Mesendoderm (in vitro differentiated cells): ENCODE measurements around the gene METTL5.
"Not testable (repeated sequence)": the region's sequence is repeated elsewhere in the genome, so short reads cannot be mapped to it uniquely, and the experiment has no call there.

ENCODE experiments used
- DNase-seq: peaks from one replicate; pipeline ENCODE4 v3.0.0; 2013
- H2AK5ac ChIP-seq: 2 replicates; pipeline ENCODE4 v1.6.1; 2013; ENCODE audit warnings: low read length, inconsistent platforms
- H2BK120ac ChIP-seq: 2 replicates; pipeline ENCODE4 v1.6.1; 2013; ENCODE audit warnings: low read depth, mild to moderate bottlenecking, low read length, moderate library complexity, mixed read lengths
- H2BK15ac ChIP-seq: replicated peaks from 2 replicates; pipeline ENCODE4 v1.6.1; 2013; ENCODE audit warnings: low read depth, mild to moderate bottlenecking, moderate library complexity
- H2BK5ac ChIP-seq: 2 replicates; pipeline ENCODE4 v1.6.1; 2013; ENCODE audit warnings: low read length, inconsistent platforms
- H3K18ac ChIP-seq: 2 replicates; pipeline ENCODE4 v1.6.1; 2013; ENCODE audit warnings: mild to moderate bottlenecking, low read length, mixed read lengths
- H3K23ac ChIP-seq: one replicate; pipeline ENCODE4 v1.6.1; 2013; ENCODE audit warnings: low read length
- H3K27ac ChIP-seq: 2 replicates; pipeline ENCODE4 v1.5.1; 2013; ENCODE audit warnings: low read depth, mild to moderate bottlenecking, inconsistent platforms, low read length, moderate library complexity
- H3K27me3 ChIP-seq: 2 replicates; pipeline ENCODE4 v1.6.1; 2013; ENCODE audit warnings: low read length, control low read depth, mild to moderate bottlenecking, inconsistent platforms; ENCODE audit not compliant: insufficient read depth, poor library complexity
- H3K36me3 ChIP-seq: 2 replicates; pipeline ENCODE4 v1.6.1; 2013; ENCODE audit warnings: low read length, inconsistent platforms; ENCODE audit not compliant: control insufficient read depth, insufficient read depth
- H3K4ac ChIP-seq: one replicate; pipeline ENCODE4 v1.6.1; 2013; ENCODE audit warnings: low read depth, mild to moderate bottlenecking, low read length, moderate library complexity
- H3K4me1 ChIP-seq: 2 replicates; pipeline ENCODE4 v1.6.1; 2013; ENCODE audit warnings: low read depth, low read length, inconsistent platforms; ENCODE audit not compliant: control insufficient read depth
- H3K4me2 ChIP-seq: 2 replicates; pipeline ENCODE4 v1.6.1; 2013; ENCODE audit warnings: low read length
- H3K4me3 ChIP-seq: 2 replicates; pipeline ENCODE4 v1.5.1; 2013; ENCODE audit warnings: mild to moderate bottlenecking, low read length
- H3K56ac ChIP-seq: one replicate; pipeline ENCODE4 v1.6.1; 2013; ENCODE audit warnings: low read length
- H3K79me1 ChIP-seq: 2 replicates; pipeline ENCODE4 v1.6.1; 2013; ENCODE audit warnings: low read length, inconsistent platforms
- H3K79me2 ChIP-seq: 2 replicates; pipeline ENCODE4 v1.6.1; 2013; ENCODE audit warnings: mild to moderate bottlenecking, low read length; ENCODE audit not compliant: control insufficient read depth, insufficient read depth
- H3K9ac ChIP-seq: 2 replicates; pipeline ENCODE4 v1.6.1; 2013; ENCODE audit warnings: low read length, inconsistent platforms
- H4K5ac ChIP-seq: one replicate; pipeline ENCODE4 v1.6.1; 2013; ENCODE audit warnings: low read length
- H4K8ac ChIP-seq: one replicate; pipeline ENCODE4 v1.6.1; 2013; ENCODE audit warnings: low read depth, mild to moderate bottlenecking, control low read depth, low read length, moderate library complexity
- WGBS: extraction: QIAGEN DNeasy Blood & Tissue Kit; methylation state at CpG from one replicate; pipeline ENCODE4 v1.1.7; 2013; ENCODE audit warnings: low lambda C conversion rate, missing lambda C conversion rate; ENCODE audit not compliant: insufficient coverage; ENCODE audit errors: extremely low coverage; 5-methylcytosine and 5-hydroxymethylcytosine counted together

METTL5 gene

DNA sequence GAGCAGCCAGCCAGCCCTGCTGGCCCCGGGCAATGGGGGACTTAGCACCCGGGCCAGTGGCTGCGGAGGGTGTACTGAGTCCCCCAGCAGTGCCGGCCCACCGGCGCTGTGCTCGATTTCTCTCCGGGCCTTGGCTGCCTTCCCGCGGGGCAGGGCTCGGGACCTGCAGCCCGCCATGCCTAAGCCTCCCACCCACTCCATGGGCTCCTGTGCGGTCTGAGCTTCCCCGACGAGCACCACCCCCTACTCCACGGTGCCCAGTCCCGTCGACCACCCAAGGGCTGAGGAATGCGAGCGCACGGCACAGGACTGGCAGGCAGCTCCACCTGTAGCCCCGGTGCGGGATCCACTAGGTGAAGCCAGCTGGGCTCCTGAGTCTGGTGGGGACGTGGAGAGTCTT, 16.9 kb upstream of the METTL5 start:
- not testable (repeated sequence) for H2AK5ac ChIP-seq, H3K27me3 ChIP-seq, H3K4me2 ChIP-seq, H2BK5ac ChIP-seq, DNase-seq, H3K9ac ChIP-seq, H2BK120ac ChIP-seq, H3K27ac ChIP-seq, H2BK15ac ChIP-seq, H3K4ac ChIP-seq, H3K79me2 ChIP-seq, H3K56ac ChIP-seq, H3K18ac ChIP-seq, H4K8ac ChIP-seq, H3K23ac ChIP-seq, H4K5ac ChIP-seq, H3K79me1 ChIP-seq, H3K4me1 ChIP-seq, H3K36me3 ChIP-seq, H3K4me3 ChIP-seq
- WGBS: no CpG with 5 or more reads among the region's 24 CpGs

DNA sequence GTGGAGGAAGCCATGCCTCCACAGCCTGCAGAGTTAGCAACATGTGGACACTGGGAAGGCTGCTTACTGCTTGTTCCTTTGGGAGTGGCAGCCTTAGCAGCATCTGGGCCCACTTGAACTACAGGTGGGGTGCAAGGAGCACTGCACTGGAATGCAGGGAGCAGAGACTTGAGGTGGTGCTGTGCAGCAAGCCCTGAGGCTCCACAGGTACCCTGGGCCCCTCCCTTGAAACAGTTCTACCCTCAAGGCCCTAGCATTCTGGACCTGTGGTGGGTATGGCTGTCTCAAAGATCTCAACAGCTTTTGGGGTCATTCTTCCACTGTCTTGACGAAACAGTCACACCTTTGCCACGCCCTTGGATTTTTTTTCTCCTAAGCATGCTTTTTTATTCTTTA, 16.0 kb upstream of the METTL5 start:
- Histone ChIP-seq H3K9ac (no peak overlapping the region), H3K4me2 (no peak overlapping the region), H2AK5ac (no peak overlapping the region), H3K79me1 (peaks cover 9% of the 10 kb centered on the region), H3K79me2 (peaks cover 1% of the 10 kb centered on the region), H3K27me3 (no peaks in the 10 kb centered on the region), H2BK5ac (no peak overlapping the region), H3K4me1 (no peaks in the 10 kb centered on the region), H3K27ac (no peak overlapping the region), H3K18ac (no peak overlapping the region), H3K36me3 (no peaks in the 10 kb centered on the region), H4K5ac (no peak overlapping the region), H3K56ac (peak overlapping the region; percentile 15), H3K23ac (no peak overlapping the region), H2BK120ac (no peak overlapping the region), H3K4ac (no peak overlapping the region), H3K4me3 (no peak overlapping the region), H4K8ac (no peak overlapping the region), H2BK15ac (no peak overlapping the region)
- DNase-seq: no peak
- no CpG with 5 or more reads among the region's 2 CpGs for WGBS

DNA sequence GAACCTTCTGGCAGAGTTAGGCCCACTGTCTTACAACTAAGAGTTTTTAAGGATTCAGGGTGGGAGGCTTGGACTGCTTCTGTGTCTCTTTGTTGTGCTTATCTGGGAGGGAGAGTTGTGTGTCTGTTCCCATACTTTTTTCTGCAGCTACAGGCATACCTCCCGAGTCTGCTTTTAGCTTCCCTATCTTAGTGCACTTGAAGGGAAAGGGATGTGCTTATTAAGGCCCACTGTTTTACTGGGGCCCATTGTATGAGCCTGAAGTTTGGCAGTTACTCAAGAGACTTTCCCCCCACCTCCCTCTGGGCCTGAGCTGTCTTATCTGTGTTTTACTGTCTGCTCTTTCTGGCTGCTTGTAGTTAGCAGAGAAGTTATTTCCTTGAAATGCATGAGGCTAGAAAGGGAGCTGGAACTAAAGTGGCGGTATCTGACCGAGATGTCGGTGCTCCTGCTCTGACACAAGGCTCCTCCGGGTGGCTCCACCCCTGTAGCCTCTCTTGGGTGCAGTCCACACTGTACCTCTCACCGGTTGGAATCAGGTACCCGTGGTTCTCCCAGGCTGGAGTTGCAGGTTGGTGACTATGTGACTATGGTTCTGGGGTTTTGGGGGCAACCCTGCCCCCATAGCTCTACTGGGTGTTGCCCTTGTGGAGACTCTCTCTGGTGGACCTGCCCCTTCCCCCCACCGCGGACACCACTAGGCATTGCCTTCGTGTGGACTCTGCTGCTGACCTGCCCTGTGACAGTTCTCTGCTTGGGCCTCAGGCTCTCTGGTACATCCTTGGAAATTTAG, 15.4 kb upstream of the METTL5 start:
- no CpG with 5 or more reads among the region's 10 CpGs for WGBS
- no peaks in the 10 kb centered on the region for H3K27me3 ChIP-seq
- no peak overlapping the region for H2AK5ac ChIP-seq
- no peak overlapping the region for H3K18ac ChIP-seq
- peak overlapping the region; percentile 15 for H3K56ac ChIP-seq
- H3K4me2 ChIP-seq: no peak overlapping the region
- H4K5ac ChIP-seq: no peak overlapping the region
- H3K4ac ChIP-seq: no peak overlapping the region
- no peak overlapping the region for H4K8ac ChIP-seq
- peaks cover 1% of the 10 kb centered on the region for H3K79me2 ChIP-seq
- H3K4me1 ChIP-seq: no peaks in the 10 kb centered on the region
- no peak overlapping the region for H2BK120ac ChIP-seq
- DNase-seq: peak; percentile 35
- no peak overlapping the region for H3K23ac ChIP-seq
- H3K4me3 ChIP-seq: no peak overlapping the region
- no peak overlapping the region for H3K27ac ChIP-seq
- peaks cover 9% of the 10 kb centered on the region for H3K79me1 ChIP-seq
- no peak overlapping the region for H2BK15ac ChIP-seq
- no peaks in the 10 kb centered on the region for H3K36me3 ChIP-seq
- no peak overlapping the region for H2BK5ac ChIP-seq
- H3K9ac ChIP-seq: no peak overlapping the region

DNA sequence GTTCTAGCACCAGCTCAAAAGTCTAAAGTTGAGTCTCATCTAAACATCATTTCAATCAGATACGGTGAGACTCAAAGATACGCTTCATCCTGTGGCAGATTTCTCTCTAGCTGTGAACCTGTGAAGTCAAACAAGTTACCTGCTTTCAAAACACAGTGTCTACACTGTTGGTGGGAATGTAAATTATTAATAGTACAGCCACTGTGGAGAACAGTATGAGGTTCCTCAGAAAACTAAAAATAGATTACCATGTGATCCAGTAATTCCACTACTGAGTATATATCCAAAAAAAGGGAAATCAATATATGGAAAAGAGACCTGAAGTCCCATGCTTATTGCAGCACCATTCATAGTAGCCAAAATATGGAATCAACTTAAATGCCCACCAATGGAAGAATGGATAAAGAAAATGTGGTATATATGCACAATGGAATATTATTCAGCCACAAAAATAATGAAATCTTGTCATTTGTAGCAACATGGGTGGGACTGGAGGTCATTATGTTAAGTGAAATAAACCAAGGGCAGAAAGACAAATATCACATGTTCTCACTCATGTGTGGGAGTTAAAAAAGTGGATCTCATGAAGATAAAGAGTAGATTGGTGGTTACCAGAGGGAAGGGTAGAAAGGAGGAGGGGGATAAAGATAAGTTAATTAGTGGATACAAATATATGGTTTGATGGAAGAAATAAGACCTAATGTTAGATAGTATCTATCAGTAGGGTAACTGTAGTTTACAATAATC, 14.2 kb upstream of the METTL5 start:
- H3K4me1 ChIP-seq: no peaks in the 10 kb centered on the region
- no CpG with 5 or more reads among the region's 2 CpGs for WGBS
- no peak overlapping the region for H3K18ac ChIP-seq
- no peak overlapping the region for H4K8ac ChIP-seq
- H3K56ac ChIP-seq: no peak overlapping the region
- H2BK120ac ChIP-seq: no peak overlapping the region
- H3K79me2 ChIP-seq: peaks cover 1% of the 10 kb centered on the region
- no peak overlapping the region for H2BK15ac ChIP-seq
- no peak overlapping the region for H3K9ac ChIP-seq
- H3K4me2 ChIP-seq: no peak overlapping the region
- H3K27ac ChIP-seq: no peak overlapping the region
- H2BK5ac ChIP-seq: no peak overlapping the region
- no peak overlapping the region for H3K4ac ChIP-seq
- H4K5ac ChIP-seq: no peak overlapping the region
- no peak overlapping the region for H3K4me3 ChIP-seq
- no peaks in the 10 kb centered on the region for H3K36me3 ChIP-seq
- no peak overlapping the region for H3K23ac ChIP-seq
- no peak overlapping the region for H2AK5ac ChIP-seq
- H3K27me3 ChIP-seq: no peaks in the 10 kb centered on the region
- no peak for DNase-seq
- peaks cover 9% of the 10 kb centered on the region for H3K79me1 ChIP-seq

DNA sequence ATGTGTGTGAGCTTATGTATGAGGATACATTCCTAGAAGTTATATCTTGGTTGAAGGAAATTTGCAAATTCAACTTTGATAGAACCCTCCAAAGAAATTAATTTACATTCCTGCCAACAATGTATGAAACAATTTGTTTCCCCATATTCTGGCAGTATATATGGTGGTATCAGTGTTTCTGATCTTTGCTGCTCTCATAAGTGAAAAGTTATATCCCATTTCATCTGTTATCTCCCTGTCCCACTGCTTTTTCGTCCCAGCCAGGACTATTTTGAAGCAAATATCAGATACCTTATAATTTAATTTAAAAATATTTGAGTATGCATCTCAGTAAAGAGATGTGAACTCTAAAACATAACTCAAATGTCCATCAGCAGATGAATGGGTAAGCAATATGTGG, 9.7 kb upstream of the METTL5 start:
- no peak overlapping the region for H4K5ac ChIP-seq
- no peaks in the 10 kb centered on the region for H3K4me1 ChIP-seq
- H3K56ac ChIP-seq: no peak overlapping the region
- H3K4ac ChIP-seq: no peak overlapping the region
- H3K4me2 ChIP-seq: no peak overlapping the region
- H3K79me1 ChIP-seq: peaks cover 4% of the 10 kb centered on the region
- H3K4me3 ChIP-seq: no peak overlapping the region
- no peak overlapping the region for H2BK120ac ChIP-seq
- H3K27ac ChIP-seq: no peak overlapping the region
- H2AK5ac ChIP-seq: no peak overlapping the region
- H2BK15ac ChIP-seq: no peak overlapping the region
- H2BK5ac ChIP-seq: no peak overlapping the region
- H3K79me2 ChIP-seq: peaks cover 1% of the 10 kb centered on the region
- H3K36me3 ChIP-seq: no peaks in the 10 kb centered on the region
- no peak overlapping the region for H3K18ac ChIP-seq
- H3K23ac ChIP-seq: no peak overlapping the region
- DNase-seq: no peak
- no CpG with 5 or more reads among the region's 1 CpG for WGBS
- no peak overlapping the region for H4K8ac ChIP-seq
- H3K27me3 ChIP-seq: no peaks in the 10 kb centered on the region
- no peak overlapping the region for H3K9ac ChIP-seq
